ENCODE results near the gene CD101.
"Not testable (repeated sequence)": the region's sequence is repeated elsewhere in the genome, so short reads cannot be mapped to it uniquely, and the experiment has no call there.

Gene CD101

GRCh38 chr1:117001254-117001927 lies at the start of gene CD101:
CD101 (plus strand) TSS chr1:117001760; CDS start chr1:117001818, 58 bp downstream.
- DNase-seq (ENCODE audit: low read depth): no peak

DNA sequence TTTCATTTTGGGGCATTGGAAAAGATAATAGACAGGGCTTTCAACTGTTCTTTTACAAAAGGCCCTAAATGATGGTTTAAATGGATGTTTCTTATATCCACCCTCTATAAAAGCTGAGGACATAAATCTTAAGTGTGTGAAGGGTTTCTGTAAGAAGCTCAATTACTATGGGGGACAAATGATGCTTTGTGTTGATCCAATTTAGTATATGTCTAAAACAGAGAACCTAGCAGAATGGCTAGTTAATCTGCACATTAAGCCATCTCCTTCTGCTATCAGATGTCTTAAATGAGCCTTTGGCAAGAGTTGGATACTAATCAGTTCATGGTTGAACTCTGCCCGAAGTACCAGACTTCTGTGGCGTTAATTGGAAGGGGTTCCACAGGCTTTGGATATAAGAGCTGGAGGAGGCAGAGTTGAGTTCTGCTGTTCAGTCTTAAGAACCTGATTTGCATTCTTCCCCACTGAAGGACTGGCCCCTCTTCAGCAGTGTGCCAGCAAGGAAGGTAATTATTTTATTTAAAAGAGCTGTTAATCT lies 48.8 kb upstream of the CD101 start:
- DNase-seq (ENCODE audit: low read depth): no peak

DNA sequence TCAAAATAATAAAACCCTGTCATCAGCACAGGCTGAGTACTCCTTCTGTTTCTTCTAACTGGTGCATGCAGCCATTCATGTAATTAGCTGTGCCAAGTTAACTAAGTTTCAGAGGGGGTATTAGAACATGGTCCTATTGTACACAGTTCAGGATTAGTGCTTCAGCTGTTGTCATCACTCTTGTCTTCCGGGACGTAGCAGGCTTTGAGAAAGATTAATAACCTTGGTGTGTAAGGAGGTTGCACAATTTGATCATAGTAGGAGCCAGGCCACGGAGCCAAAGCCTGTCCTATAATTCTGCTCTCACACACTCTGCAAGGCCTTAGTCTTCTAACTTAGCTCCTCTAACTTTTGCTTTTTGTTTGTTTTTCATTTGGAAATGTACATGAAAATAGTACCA lies 47.1 kb upstream of the CD101 start:
- no peak for DNase-seq (ENCODE audit: low read depth)

DNA sequence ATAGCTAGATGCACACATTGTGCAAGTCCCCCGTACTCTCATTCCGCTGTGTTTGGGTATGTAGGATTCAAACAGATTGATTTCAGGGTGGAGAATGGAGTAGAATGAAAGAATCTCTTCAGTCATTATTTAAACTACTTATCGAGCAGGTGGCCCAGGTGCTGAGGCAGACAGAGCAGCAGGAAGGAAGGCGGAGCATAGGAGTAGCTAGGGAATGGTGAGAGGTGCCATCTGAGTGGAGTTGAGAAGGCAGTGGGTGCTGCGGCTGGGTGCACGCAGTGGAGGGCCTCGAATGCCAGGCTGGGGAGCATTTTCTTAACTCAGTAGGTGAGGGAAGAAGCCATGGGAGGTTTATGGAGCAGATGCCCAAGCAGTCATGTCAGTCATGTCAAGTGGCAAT lies 45.2 kb upstream of the CD101 start:
- no peak for DNase-seq (ENCODE audit: low read depth)

- no peak for DNase-seq (ENCODE audit: low read depth)
These were observed 43.9 kb upstream of the CD101 start for GRCh38 chr1:116957646-116958045.

DNA sequence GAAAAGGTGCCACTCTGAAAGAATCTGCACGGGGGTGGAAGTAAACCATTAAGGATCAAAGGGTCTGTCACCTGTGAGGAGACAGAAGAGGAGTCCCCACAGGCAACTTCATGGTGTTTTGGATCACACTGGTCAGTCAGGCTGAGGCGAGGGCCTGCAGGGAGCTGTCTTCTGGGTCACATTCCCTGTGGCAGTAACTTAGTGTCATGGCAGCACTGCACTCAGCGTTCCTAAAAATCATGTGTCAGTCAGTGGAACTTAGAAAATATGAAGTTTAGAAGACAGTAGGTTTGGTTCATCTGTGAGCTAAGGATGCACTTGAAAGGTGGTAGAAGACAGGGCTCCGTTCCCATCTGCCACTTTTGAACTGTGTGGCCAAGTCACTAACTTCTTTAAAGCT lies 43.5 kb upstream of the CD101 start:
- DNase-seq (ENCODE audit: low read depth): no peak

GRCh38 chr1:116958977-116959376 lies 42.6 kb upstream of the CD101 start:
- no peak for DNase-seq (ENCODE audit: low read depth)

GRCh38 chr1:116961606-116962005 lies 40.0 kb upstream of the CD101 start:
- DNase-seq (ENCODE audit: low read depth): no peak

- DNase-seq (ENCODE audit: low read depth): no peak
These were observed 38.4 kb upstream of the CD101 start for GRCh38 chr1:116962987-116963639.

- peak; percentile 69 for DNase-seq (ENCODE audit: low read depth)
These were observed 34.8 kb upstream of the CD101 start for GRCh38 chr1:116966791-116967190.

GRCh38 chr1:116968724-116969123 lies 32.8 kb upstream of the CD101 start:
- no peak for DNase-seq (ENCODE audit: low read depth)

GRCh38 chr1:116971258-116971860 lies 30.2 kb upstream of the CD101 start:
- DNase-seq (ENCODE audit: low read depth): no peak

- DNase-seq (ENCODE audit: low read depth): peak; percentile 25
These were observed 29.4 kb upstream of the CD101 start for GRCh38 chr1:116971965-116972673.

DNA sequence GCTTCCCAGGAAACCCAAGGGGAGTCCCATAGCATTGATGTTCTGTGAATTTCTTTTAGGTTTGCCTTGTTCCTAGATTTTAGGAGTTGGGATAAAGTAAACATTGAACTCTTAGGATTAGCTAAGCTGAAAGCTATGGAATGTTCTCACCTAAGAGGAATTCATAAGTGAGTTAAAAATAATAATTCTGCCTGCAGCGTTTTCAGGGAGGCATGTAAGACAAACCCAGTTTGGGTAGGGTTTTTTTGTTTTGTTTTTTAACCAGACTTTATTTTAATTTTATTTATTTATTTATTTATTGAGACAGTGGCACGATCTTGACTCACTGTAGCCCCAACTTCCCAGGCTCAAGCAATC lies 28.9 kb upstream of the CD101 start:
- DNase-seq (ENCODE audit: low read depth): no peak

- DNase-seq (ENCODE audit: low read depth): not testable (repeated sequence)
These were observed 21.3 kb upstream of the CD101 start for GRCh38 chr1:116980309-116980708.

DNA sequence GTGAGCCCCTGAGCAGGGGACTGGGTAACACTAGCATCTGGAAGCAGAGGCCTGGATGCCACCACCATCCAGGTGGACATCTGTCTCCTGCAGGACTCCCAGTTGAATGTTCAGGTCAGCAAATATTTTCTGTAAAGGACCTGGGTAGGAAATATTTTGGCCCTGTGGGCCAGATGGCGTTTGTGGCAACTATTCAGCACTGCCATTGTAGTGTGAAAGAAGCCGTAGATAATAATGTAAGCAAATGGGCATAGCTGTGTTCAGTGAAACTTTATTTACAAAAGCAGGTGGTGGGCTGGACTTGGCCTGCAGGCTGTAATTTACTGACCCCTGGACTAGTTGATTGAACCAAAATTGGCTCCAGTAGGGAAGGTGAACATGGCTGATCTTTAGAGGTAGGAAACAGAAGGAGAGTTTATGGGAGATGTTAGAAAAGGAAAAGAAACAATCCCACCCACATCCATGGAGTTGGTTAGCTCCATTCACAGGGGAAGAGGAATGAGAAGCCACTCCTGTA lies 20.0 kb upstream of the CD101 start:
- no peak for DNase-seq (ENCODE audit: low read depth)

- no peak for DNase-seq (ENCODE audit: low read depth)
These were observed 19.1 kb upstream of the CD101 start for GRCh38 chr1:116982319-116983004.

GRCh38 chr1:116983112-116983511 lies 18.4 kb upstream of the CD101 start:
- DNase-seq (ENCODE audit: low read depth): no peak

DNA sequence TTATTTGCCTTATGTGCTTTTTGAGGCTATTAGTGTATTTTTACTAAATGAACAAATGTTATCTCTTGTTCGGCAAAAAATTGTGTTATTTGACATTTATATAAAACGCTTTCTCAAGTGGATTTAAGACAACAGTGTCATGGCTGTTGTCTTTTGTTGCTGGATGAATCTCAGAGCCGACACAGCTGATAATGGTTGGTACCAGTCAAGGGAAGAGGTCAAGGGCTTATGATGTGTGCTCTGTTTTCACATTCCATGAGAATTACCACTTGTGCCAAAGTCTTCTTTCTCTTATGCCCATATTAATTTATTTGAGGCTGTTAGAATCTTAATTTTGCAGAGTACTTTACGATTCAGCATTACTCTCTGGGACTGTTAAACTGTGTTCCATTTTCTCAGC lies 17.9 kb upstream of the CD101 start:
- no peak for DNase-seq (ENCODE audit: low read depth)

- DNase-seq (ENCODE audit: low read depth): no peak
These were observed 17.0 kb upstream of the CD101 start for GRCh38 chr1:116984406-116985160.

All from fibroblast of gingiva (primary cell).